ENCODE data around the gene LSMEM2.

DNA sequence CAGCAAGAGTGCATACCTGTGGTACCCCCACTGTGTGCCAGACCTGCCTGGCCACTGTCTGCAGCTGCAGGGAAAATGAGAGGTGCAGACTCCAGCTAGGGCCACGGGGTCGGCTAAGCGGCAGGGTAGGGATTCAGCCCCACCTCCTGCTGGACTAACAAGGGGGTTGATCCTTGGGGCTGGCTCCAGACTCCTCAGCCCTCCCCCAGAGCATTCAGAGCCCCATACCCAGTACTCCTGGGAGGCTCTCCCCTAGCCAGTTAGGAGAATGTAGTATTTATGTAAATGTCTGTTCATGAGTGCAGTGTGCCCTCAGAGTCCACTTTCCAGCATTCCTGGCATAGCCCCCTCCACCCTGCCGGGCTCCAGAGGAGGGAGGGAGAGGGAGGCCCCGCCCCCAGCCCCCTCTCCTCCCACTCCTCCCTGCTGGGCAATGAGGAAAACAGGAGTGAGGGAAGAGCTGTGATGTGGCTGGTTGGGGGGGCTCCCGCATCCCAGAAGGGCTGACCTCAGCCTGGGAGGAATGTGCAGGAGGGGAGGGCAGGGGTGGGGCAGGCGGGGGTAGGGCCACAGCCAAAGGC, 14.4 kb upstream of the LSMEM2 start:
- TF ChIP-seq MYC (IDR thresholded peaks at IDR 0.05; ENCODE audit: low read depth, low read length), result no peak
- TF ChIP-seq, protein P1, sequence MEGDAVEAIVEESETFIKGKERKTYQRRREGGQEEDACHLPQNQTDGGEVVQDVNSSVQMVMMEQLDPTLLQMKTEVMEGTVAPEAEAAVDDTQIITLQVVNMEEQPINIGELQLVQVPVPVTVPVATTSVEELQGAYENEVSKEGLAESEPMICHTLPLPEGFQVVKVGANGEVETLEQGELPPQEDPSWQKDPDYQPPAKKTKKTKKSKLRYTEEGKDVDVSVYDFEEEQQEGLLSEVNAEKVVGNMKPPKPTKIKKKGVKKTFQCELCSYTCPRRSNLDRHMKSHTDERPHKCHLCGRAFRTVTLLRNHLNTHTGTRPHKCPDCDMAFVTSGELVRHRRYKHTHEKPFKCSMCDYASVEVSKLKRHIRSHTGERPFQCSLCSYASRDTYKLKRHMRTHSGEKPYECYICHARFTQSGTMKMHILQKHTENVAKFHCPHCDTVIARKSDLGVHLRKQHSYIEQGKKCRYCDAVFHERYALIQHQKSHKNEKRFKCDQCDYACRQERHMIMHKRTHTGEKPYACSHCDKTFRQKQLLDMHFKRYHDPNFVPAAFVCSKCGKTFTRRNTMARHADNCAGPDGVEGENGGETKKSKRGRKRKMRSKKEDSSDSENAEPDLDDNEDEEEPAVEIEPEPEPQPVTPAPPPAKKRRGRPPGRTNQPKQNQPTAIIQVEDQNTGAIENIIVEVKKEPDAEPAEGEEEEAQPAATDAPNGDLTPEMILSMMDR (IDR thresholded peaks at IDR 0.05; ENCODE audit: low read depth, low read length), result no peak
